PC-3 (cell line): ENCODE measurements around the gene LSM12. TPM values are rescaled to one million over a fixed set of nuclear protein-coding genes. Genes with fewer than 3 reads are reported as not detected.

Experiments used
- ATAC-seq: fragments of 200-7000 bp; cut with Tn5 transposase; 2 replicates; pipeline ENCODE4 v1.9.1; 2020; ENCODE audit warnings: mild to moderate bottlenecking, moderate library complexity
- BruUV-seq: library from RNA; stranded (reverse); fragments of 400-500 nt; replicated peaks from 2 replicates; lab custom pipeline; 2021; lab: Mats Ljungman, UMichigan
- CTCF ChIA-PET: fragments of 300-600 bp; sonication (Branson Sonifier 250); formaldehyde crosslinking; loops from one replicate; lab custom pipeline; 2022; ENCODE audit warnings: antibody characterized with exemption; lab: Charles Lee
- POLR2A ChIA-PET: fragments of 300-600 bp; sonication (Branson Sonifier 250); formaldehyde crosslinking; loops from one replicate; lab custom pipeline; 2022; ENCODE audit warnings: antibody characterized with exemption; ENCODE audit not compliant: unreplicated experiment; lab: Charles Lee
- DNase-seq: peaks from one replicate; pipeline ENCODE4 v3.0.0-alpha.2; 2015
- H2AFZ ChIP-seq: fragments of 300-600 bp; sonication (generic); 2 replicates; pipeline ENCODE4 v1.6.0; 2016; ENCODE audit warnings: antibody characterized with exemption, low read length
- H3F3A ChIP-seq: fragments of 300-600 bp; sonication (generic); one replicate; pipeline ENCODE4 v1.6.0; 2017; ENCODE audit warnings: antibody characterized with exemption, low read length, control low read depth, mild to moderate bottlenecking; ENCODE audit not compliant: unreplicated experiment
- H3K27ac ChIP-seq: fragments of 300-600 bp; sonication (generic); 2 replicates; pipeline ENCODE4 v1.5.1; 2016; ENCODE audit warnings: mild to moderate bottlenecking, low read length
- H3K27me3 ChIP-seq: fragments of 300-600 bp; sonication (generic); 2 replicates; pipeline ENCODE4 v1.6.1; 2016; ENCODE audit warnings: low read length, mixed read lengths
- H3K36me3 ChIP-seq: fragments of 300-600 bp; sonication (generic); 2 replicates; pipeline ENCODE4 v1.6.1; 2016; ENCODE audit warnings: low read depth, mixed run types, low read length, mixed read lengths
- H3K4me1 ChIP-seq: fragments of 300-600 bp; sonication (generic); 2 replicates; pipeline ENCODE4 v1.5.1; 2016; ENCODE audit warnings: low read length; ENCODE audit not compliant: insufficient read depth
- H3K4me2 ChIP-seq: fragments of 300-600 bp; sonication (generic); 2 replicates; pipeline ENCODE4 v1.6.0; 2016; ENCODE audit warnings: low read length
- H3K4me3 ChIP-seq: fragments of 300-600 bp; sonication (generic); 2 replicates; pipeline ENCODE4 v1.5.1; 2016; ENCODE audit warnings: mild to moderate bottlenecking, low read length, mixed read lengths
- H3K79me2 ChIP-seq: fragments of 300-600 bp; sonication (generic); 2 replicates; pipeline ENCODE4 v1.6.1; 2017; ENCODE audit warnings: low read length, mixed read lengths
- H3K9ac ChIP-seq: fragments of 300-600 bp; sonication (generic); 2 replicates; pipeline ENCODE4 v1.6.0; 2016; ENCODE audit warnings: mild to moderate bottlenecking, low read length
- H3K9me2 ChIP-seq: fragments of 300-600 bp; sonication (generic); replicated peaks from 2 replicates; pipeline ENCODE4 v1.6.1; 2016; ENCODE audit warnings: mixed run types, low read length, mixed read lengths
- H3K9me3 ChIP-seq: fragments of 300-600 bp; sonication (generic); 2 replicates; pipeline ENCODE4 v1.6.1; 2016; ENCODE audit warnings: low read length, mixed read lengths
- H4K20me1 ChIP-seq: fragments of 300-600 bp; sonication (generic); 2 replicates; pipeline ENCODE4 v1.6.1; 2016; ENCODE audit warnings: low read length, mixed read lengths
- EZH2 ChIP-seq: fragments of 300-600 bp; sonication (generic); IDR thresholded peaks from one replicate; pipeline ENCODE4 v1.6.1; 2017; ENCODE audit warnings: antibody characterized with exemption, mild to moderate bottlenecking, low read length; ENCODE audit not compliant: unreplicated experiment
- EZH2phosphoT487 ChIP-seq: fragments of 300-600 bp; sonication (generic); IDR thresholded peaks from 2 replicates; pipeline ENCODE4 v1.6.1; 2018; ENCODE audit warnings: mild to moderate bottlenecking, antibody characterized with exemption, low read length, borderline replicate concordance
- intact Hi-C: fragments of 100-400 bp; cut with micrococcal nuclease; formaldehyde crosslinking; loops from 2 replicates; pipeline ENCODE4 v1.9.0; 2023
- total RNA-seq: library from RNA; depleted of rRNA; stranded (reverse); fragments of >200 nt; gene quantifications from 2 replicates; pipeline ENCODE4 v1.2.3, GENCODE V29; 2014
- TF ChIP-seq, protein P1 (sequence below): fragments of 300-600 bp; sonication (generic); conservative IDR thresholded peaks from 2 replicates; pipeline ENCODE4 v1.5.1; 2017; ENCODE audit warnings: antibody characterized with exemption, low read depth, mild to moderate bottlenecking, low read length

Gene LSM12
- total RNA-seq, 1 experiment from 2014 or later, result 118 TPM

DNA sequence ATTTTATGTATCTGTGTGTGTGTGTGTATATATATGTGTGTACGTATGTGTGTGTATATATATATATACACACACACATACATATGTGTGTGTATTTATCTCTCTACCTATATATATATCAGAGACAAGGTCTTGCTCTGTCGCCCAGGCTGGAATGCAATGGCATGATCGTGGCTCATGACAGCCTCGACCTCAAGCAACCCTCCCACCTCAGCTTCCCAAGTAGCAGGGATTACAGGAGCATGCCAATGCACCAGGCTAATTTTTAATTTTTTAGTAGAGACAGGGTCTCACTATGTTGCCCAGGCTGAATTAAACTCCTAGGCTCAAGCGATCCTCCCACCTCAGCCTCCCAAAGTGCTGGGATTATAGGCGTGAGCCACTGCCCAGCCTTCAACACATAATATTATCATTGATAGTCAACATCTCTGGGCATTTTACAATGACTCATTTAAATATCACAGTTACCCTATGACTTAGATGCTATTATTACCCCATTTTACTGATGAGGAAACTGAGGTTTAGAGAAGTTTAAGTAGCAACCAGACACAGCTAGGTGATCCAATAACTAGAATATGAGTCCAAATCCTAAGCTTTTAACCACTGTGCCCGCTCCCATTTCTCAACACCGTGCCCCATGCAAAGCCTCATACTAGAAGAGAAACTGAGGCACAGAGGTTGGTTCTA is 28.4 kb upstream of the LSM12 start:
- TF ChIP-seq EZH2phosphoT487 (no peak), EZH2 (no peak)
- TF ChIP-seq, protein P1, sequence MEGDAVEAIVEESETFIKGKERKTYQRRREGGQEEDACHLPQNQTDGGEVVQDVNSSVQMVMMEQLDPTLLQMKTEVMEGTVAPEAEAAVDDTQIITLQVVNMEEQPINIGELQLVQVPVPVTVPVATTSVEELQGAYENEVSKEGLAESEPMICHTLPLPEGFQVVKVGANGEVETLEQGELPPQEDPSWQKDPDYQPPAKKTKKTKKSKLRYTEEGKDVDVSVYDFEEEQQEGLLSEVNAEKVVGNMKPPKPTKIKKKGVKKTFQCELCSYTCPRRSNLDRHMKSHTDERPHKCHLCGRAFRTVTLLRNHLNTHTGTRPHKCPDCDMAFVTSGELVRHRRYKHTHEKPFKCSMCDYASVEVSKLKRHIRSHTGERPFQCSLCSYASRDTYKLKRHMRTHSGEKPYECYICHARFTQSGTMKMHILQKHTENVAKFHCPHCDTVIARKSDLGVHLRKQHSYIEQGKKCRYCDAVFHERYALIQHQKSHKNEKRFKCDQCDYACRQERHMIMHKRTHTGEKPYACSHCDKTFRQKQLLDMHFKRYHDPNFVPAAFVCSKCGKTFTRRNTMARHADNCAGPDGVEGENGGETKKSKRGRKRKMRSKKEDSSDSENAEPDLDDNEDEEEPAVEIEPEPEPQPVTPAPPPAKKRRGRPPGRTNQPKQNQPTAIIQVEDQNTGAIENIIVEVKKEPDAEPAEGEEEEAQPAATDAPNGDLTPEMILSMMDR, result no peak
- Histone ChIP-seq H3K79me2 (no peaks in the 10 kb centered on the region), H3K4me1 (peaks cover 14% of the 10 kb centered on the region), H3K4me2 (peak overlapping the region; percentile 62; the same call in 1 of the 2 replicates), H3K27ac (no peak overlapping the region), H3F3A (no peaks in the 10 kb centered on the region), H3K9me2 (no peaks in the 10 kb centered on the region), H3K27me3 (no peaks in the 10 kb centered on the region), H3K9me3 (no peaks in the 10 kb centered on the region), H3K4me3 (no peak overlapping the region), H3K9ac (no peak overlapping the region), H4K20me1 (no peaks in the 10 kb centered on the region), H3K36me3 (no peaks in the 10 kb centered on the region), H2AFZ (no peak overlapping the region)
- CTCF ChIA-PET, result interaction anchor here (1.1 kb wide), 1 partner anchor 11 kb away, joined by 4 read pairs; no protein-coding TSS in a partner anchor
- POLR2A ChIA-PET, result no interaction called here
- intact Hi-C loops, result no loop called here
- no TSS peak for BruUV-seq
- no peak for ATAC-seq
- no peak for DNase-seq

DNA sequence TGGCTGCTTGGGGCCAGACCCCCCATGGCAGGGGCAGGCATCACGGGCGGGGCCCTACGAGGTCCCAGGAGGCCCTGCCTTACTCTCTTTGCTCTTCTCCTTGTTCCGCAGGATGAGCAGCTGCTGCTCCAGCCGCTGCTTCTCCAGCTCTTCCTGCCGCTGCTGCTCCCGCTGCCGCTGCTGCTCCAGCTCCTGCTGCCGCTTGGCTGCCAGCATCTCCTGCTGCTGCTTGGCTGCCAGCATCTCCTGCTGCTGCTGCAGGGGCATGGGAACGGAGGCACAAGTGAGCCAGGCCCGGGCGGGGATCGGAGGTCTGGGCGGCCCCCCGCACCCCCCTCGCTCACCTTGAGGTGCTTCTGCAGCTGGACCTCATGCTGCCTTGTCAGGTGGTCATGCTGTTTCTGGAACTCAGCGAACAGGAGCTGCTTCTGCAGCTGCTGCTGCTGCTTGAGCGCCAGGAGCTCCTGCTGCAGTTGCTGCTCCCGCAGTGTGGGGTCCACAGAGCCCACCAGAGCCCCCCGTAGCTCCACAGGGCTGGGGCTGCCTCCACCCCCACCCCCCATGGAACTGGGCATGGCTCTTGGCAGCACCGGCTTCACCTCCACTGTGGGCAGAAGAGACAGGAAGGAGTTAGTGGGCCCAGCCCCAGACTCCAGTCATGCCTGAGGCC is 26.9 kb upstream of the LSM12 start:
- ChIA-PET POLR2A (no interaction called here), CTCF (interaction anchor here (0.6 kb wide), 1 partner anchor 35 kb away, joined by 5 read pairs; no protein-coding TSS in a partner anchor)
- no peak for TF ChIP-seq EZH2
- TF ChIP-seq, protein P1, result no peak
- no peaks in the 10 kb centered on the region for H3K36me3 ChIP-seq
- DNase-seq (no peak), ATAC-seq (no peak)
- no peaks in the 10 kb centered on the region for H3K9me2 ChIP-seq
- H3F3A ChIP-seq, result no peaks in the 10 kb centered on the region
- no peak overlapping the region for H3K4me2 ChIP-seq
- no peaks in the 10 kb centered on the region for H4K20me1 ChIP-seq
- H3K9ac ChIP-seq, result no peak overlapping the region
- H3K27me3 ChIP-seq, result no peaks in the 10 kb centered on the region
- H3K4me3 ChIP-seq, result no peak overlapping the region
- no peaks in the 10 kb centered on the region for H3K9me3 ChIP-seq
- TSS peak; percentile 31 for BruUV-seq
- no peak overlapping the region for H3K27ac ChIP-seq
- intact Hi-C loops, result no loop called here
- H2AFZ ChIP-seq, result no peak overlapping the region
- peaks cover 14% of the 10 kb centered on the region for H3K4me1 ChIP-seq
- H3K79me2 ChIP-seq, result no peaks in the 10 kb centered on the region

DNA sequence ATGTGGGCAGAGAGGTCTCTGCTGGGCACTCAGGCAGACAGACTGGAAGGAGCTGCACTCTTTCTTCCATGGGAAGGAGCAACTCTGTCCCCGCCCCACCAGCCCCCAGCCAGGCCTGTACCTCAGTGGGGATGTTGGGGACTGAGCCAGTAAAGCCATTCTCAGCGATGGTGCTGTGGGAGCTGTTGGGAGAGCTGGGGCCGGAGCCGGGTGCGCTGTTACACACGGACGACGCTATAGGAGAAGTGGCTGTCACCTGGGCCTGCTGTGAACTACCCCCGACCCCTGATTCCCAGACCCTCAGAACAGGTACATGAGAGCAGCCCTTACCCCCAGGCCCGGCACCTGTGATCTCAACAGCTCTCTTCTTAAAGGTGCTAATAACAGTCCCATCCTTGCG is 25.6 kb upstream of the LSM12 start:
- BruUV-seq, result no TSS peak

More for the DNA sequence above, 25.6 kb upstream of the LSM12 start:
- H3K27ac ChIP-seq, result no peak overlapping the region
- no peaks in the 10 kb centered on the region for H3K36me3 ChIP-seq
- peaks cover 22% of the 10 kb centered on the region for H3K4me1 ChIP-seq
- no peak overlapping the region for H2AFZ ChIP-seq
- no peak overlapping the region for H3K4me3 ChIP-seq
- no peak for DNase-seq
- H3K9ac ChIP-seq, result no peak overlapping the region
- no peaks in the 10 kb centered on the region for H3K27me3 ChIP-seq
- no peaks in the 10 kb centered on the region for H3K79me2 ChIP-seq
- TF ChIP-seq, protein P1, result no peak
- TF ChIP-seq EZH2 (no peak), EZH2phosphoT487 (no peak)
- POLR2A ChIA-PET, result interaction anchor here (0.5 kb wide), 1 partner anchor 83 kb away, joined by 5 read pairs; no protein-coding TSS in a partner anchor
- H3K4me2 ChIP-seq, result no peak overlapping the region
- no peaks in the 10 kb centered on the region for H3F3A ChIP-seq
- H3K9me3 ChIP-seq, result no peaks in the 10 kb centered on the region
- H4K20me1 ChIP-seq, result no peaks in the 10 kb centered on the region
- ATAC-seq, result no peak
- intact Hi-C loops, result no loop called here
- CTCF ChIA-PET, result no interaction called here
- H3K9me2 ChIP-seq, result no peaks in the 10 kb centered on the region
